LNCaP clone FGC (cell line): ENCODE measurements around the gene PRSS37.

Experiments
- DNase-seq: peaks from one replicate; pipeline ENCODE4 v3.0.0-alpha.2; 2011; ENCODE audit warnings: low read depth
- H3K4me3 ChIP-seq: 2 replicates; pipeline ENCODE4 v1.5.1; 2011; ENCODE audit warnings: mild to moderate bottlenecking, low read depth, low read length, control low read depth
- TF ChIP-seq, protein P1 (sequence below): IDR thresholded peaks from 2 replicates; pipeline ENCODE4 v1.5.1; 2012; ENCODE audit warnings: mild to moderate bottlenecking; ENCODE audit not compliant: control insufficient read depth, insufficient read depth; ENCODE audit errors: extremely low read depth

PRSS37 gene

DNA sequence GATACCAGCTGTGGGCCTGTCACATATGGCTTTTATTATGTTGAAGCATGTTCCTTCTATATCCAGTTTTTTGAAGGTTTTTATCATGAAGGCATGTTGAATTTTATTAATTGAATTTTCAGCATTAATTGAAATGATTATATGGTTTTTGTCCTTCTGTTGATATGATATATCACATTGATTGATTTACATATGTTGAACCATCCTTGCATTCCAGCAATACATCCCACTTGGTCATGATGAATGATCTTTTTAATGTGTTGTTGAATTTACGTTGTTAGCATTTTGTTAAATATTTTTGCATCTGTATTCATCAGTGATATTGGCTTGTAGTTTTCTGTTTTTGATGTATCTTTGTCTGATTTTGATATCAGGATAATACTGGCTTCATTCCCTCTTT lies 21.2 kb downstream of the PRSS37 start:
- no peak for DNase-seq
- TF ChIP-seq, protein P1, sequence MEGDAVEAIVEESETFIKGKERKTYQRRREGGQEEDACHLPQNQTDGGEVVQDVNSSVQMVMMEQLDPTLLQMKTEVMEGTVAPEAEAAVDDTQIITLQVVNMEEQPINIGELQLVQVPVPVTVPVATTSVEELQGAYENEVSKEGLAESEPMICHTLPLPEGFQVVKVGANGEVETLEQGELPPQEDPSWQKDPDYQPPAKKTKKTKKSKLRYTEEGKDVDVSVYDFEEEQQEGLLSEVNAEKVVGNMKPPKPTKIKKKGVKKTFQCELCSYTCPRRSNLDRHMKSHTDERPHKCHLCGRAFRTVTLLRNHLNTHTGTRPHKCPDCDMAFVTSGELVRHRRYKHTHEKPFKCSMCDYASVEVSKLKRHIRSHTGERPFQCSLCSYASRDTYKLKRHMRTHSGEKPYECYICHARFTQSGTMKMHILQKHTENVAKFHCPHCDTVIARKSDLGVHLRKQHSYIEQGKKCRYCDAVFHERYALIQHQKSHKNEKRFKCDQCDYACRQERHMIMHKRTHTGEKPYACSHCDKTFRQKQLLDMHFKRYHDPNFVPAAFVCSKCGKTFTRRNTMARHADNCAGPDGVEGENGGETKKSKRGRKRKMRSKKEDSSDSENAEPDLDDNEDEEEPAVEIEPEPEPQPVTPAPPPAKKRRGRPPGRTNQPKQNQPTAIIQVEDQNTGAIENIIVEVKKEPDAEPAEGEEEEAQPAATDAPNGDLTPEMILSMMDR, result no peak
- no peak overlapping the region for H3K4me3 ChIP-seq

DNA sequence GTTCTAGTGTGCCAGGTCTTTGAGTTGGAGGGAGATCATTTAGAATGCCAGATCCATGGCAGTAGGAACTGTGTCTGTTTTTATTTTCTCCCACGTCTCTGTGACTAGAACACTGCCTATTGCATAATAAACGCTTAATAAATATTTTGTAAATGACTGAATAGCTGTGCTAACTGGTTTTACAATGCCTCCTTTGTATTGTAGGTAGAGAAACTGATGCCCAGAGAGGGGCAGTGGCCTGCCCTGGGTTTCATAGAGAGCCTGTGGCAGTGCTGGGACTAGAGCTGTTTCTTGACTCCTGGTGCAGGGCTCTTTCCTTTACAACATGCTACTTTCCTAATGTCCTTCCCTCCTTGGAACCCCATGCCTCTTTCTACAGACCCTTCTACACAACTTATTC lies 48.8 kb downstream of the PRSS37 start:
- DNase-seq, result no peak
- TF ChIP-seq, protein P1, result no peak
- H3K4me3 ChIP-seq, result no peak overlapping the region

DNA sequence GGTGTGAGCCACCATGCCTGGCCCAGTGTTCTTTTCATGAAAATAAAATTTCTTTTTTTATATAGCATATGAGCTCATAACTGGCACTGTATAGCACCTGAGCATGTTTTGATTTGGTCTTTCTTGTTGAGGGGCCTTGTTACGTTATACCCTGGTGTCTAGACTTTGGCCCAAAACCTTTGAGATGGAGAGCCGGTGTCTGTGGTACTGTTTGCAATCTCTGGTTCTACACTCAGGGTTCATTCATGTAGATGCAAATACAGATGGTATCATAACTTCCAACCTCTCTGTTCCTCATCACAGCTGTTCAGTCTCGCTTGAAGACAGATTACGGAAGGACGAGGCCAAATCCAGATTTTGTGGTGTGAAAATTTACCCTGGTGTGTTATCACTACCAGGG lies 51.4 kb downstream of the PRSS37 start, which contains the start of gene TAS2R5:
TAS2R5 (plus strand) TSS at position 301 of the 400 bp plus-strand sequence. CDS start 145 bp downstream, outside the sequence.
- no peak for DNase-seq
- TF ChIP-seq, protein P1, result no peak
- no peak within 1 kb of the TSS for H3K4me3 ChIP-seq

DNA sequence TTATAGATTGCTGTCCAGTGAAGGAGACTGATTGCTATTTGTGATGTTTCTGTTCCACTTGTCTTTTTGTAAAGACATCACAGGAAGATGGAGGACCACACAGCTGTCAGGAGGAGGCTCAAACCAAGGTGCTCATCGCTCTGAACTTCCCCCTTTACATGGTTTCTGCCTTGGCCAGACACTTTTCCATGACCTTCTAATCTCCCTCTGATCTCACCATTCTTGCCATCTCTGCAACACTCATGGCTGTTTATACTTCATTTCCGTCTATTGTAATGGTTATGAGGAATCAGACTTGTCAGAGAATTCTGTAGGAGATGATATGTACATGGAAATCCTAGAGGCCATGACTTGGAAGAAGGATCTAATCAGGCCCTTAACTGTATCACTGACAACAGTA lies 53.0 kb downstream of the PRSS37 start:
- TF ChIP-seq, protein P1, result no peak
- H3K4me3 ChIP-seq, result no peak overlapping the region
- DNase-seq, result no peak
